Endometrium (tissue), 2 donors: ENCODE measurements around the gene ALDH1A3.

Experiments used
- FAIRE-seq: peaks from 2 replicates; lab custom pipeline; 2012; peaks lifted over from hg19 to GRCh38; lab: Jason Lieb, UNC
- donor health status: control.
- donor health status: control.

Gene ALDH1A3

GRCh38 chr15:100885116-100885515 is 5.5 kb downstream of the ALDH1A3 start:
- FAIRE-seq: no peak

GRCh38 chr15:100885811-100886210 is 6.2 kb downstream of the ALDH1A3 start:
- FAIRE-seq: no peak

- no peak for FAIRE-seq
These were observed 7.7 kb downstream of the ALDH1A3 start for GRCh38 chr15:100887211-100887913.

- no peak for FAIRE-seq
These were observed 9.9 kb downstream of the ALDH1A3 start for GRCh38 chr15:100889385-100890050.

- FAIRE-seq: no peak
These were observed 10.6 kb downstream of the ALDH1A3 start for GRCh38 chr15:100890051-100890720.

DNA sequence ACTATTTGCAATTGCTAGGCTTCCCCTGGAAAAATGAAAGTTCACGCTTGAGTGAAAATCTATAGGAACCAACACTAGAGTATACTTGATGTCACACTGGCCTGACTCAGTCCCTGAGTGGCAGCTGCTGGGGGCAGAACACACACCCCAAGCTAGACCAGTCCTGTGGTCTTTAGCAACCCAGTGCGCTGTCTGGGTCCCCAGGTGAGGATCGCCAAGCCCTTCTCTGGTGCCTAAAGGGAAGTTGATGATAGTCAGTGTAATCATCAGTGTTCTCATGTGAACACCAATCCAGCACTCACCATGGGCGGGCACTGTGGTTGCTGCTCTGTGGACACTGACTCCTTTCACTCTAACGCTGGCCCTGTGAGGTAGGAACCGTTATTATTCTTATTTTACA is 11.2 kb downstream of the ALDH1A3 start:
- no peak for FAIRE-seq

DNA sequence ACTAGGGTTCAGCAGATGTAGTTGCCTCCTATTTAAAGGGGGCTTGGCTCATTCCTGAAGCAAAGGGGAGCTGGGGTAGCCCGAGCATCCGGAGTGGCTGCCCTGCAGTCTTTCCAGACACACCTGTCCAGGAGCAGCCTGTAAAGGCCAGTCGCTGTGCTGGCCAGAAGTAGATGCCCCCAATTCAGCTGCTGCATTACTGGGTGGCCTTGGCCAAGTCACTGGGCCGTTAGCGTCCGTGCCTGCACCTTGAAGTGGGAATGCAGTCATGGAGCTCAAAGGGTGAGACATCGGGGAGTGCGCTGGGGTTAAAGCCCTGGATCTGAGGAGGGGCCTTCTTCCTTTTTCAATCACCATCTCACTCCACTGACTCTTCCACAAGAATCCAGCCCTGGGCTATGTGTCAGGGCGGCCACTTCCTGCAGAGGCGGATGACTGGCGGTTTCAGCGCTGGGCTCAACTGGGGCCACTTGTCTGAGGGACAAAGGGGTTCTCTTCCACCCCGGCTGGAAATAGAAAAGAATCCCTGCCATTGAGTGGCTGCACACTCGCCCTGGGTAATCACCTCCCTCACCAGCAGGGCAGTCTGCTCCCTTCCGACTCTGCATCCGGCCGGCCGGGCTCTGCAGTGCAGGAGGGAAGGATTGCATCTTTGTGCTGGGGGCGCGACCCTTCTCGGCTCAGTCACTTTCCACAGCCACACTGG is 11.8 kb downstream of the ALDH1A3 start:
- no peak for FAIRE-seq

DNA sequence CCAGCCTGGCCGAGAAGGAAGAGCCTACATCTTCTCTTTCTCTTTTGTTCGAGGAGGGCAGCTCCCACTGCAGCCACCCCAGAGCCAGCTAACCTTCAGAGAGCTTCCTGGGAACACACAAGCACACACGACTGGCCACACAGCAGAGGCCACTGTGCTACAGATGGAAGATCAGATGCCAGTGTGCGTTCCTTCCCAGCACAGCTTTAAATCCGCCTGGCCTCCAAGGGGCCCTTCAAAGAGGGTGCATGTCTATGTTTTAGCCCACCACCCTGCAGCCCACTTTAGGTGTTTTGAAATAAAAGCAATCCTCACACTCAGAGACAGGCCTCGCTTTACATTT is 12.4 kb downstream of the ALDH1A3 start:
- no peak for FAIRE-seq

GRCh38 chr15:100893261-100893963 is 13.8 kb downstream of the ALDH1A3 start:
- FAIRE-seq: no peak

- FAIRE-seq: no peak
These were observed 14.3 kb downstream of the ALDH1A3 start for GRCh38 chr15:100893964-100894295.

GRCh38 chr15:100895721-100896120 is 16.1 kb downstream of the ALDH1A3 start:
- no peak for FAIRE-seq

DNA sequence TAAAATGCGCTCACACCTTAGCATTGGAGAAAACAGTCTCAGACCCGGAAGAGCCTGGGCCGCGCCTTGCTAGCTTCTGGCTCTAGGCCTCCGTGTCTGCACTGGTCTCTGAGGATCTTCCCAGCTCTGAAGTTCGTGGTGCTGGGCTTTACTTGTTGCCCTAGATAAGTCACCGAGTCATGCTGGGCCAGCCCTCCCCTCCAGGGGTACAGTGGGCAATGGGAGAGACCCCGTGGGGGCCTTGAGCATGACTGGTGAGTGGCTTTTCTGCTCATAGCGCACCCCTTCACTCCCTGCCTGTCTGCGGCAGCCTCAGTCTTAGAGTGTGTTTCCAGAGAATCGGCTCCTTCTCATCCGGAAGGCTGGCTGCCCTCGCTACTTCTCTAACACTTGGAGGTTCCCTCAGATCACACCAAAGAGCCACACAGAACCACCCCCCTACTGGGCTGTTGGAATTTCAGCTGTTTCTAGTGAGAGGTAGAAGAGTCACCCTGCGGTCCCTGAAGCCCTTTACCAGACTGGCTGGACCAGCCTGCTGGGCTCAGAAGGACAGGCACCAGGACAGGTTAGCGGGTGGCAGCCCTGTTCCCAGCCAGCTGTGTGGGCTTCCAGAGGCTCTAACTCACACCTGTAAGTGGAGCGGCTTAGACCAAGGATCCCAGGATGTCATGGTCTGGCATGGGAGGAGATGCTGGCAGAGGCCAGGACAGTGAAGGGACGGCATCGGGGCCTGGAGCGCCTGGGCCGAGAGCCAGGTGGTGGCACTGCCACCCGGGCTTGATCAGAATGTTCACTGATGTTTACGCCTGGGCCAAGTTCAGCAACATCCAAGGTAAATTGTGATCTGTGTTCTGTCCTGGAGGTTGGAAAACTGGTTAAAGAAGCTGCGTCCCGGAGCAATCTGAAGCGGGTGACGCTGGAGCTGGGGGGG is 17.9 kb downstream of the ALDH1A3 start:
- FAIRE-seq: no peak

GRCh38 chr15:100898152-100898490 is 18.5 kb downstream of the ALDH1A3 start:
- FAIRE-seq: no peak

DNA sequence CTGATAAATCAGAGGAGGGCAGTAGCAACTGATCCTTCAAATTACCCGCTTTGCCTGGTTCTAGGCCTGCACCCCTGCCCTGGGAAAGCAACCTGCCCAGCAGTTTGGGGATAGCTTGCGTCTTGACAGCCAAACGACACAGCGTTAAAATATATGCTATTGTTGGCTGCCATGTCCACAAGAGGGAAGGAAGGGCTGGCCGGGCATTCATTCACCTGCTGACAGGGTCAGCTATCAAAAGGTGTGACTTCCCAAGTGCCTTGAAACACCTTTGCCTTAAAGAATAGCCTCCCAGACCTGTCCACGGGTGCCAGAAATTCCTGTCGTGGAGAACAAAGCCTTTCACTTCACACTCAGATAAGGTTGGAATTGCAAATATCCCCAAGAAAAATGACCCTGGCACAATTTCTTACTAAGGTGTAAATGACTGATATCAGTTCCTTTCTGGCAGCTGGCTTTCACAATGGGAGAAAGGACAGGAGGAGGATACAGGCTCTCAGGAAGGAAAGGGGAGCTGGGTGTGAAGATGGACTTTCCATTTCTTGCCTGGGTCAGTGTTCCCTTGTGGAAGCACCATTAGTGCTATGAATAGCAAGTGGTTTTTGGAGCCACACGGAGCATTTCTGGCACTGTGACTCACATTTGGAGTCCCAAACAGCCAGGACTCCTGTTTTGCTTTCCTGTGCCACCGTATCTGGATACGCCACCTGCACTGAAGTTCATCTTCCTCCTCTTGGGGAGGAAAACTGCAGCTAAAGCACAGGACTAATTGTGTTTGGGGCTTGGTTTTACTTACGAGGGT is 19.2 kb downstream of the ALDH1A3 start:
- no peak for FAIRE-seq

- no peak for FAIRE-seq
These were observed 20.0 kb downstream of the ALDH1A3 start for GRCh38 chr15:100899601-100900000.

DNA sequence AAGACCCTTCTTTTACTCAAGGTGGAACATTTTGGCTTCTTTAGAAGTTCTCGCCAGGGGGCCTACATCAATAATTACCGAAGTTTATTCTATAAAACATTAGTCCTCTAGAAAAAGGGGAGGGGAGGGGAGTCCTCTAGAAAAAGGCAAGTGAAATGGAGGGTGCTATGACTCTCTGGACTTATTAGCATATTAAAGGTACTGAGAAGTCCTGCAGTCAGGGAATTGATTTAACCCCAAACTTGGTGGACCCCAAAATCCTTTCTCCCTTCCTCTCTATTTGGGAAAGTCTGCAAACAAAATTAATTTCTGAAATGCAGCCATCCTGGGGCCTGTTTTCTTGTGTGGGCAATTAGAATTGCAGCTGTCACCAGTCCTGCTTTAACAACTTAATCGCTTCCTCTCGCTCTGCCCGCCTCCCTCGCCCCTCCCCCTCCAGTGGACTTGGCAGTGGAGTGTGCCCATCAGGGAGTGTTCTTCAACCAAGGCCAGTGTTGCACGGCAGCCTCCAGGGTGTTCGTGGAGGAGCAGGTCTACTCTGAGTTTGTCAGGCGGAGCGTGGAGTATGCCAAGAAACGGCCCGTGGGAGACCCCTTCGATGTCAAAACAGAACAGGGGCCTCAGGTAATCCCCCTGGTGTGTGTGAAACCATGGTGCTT is 20.6 kb downstream of the ALDH1A3 start:
- FAIRE-seq: no peak

- no peak for FAIRE-seq
These were observed 21.2 kb downstream of the ALDH1A3 start for GRCh38 chr15:100900795-100901169.

DNA sequence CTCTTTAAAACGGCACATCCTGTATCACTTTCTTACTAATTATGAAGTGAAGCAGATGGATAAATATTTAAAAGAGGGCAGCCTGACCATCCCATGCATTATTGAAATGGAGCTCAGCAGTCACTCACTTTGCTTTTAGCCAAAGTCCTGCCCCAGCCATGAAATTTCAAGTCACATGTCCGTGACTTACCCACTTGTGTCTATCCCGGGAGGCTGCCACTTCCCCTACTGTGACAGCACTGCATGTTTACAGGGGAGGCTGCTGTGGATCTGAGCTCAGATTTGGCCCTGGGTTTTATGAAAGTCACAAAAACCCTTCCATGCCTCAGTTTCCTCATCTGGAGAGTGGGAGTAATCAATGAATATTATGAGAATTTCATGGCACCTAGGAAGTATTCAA is 21.7 kb downstream of the ALDH1A3 start:
- no peak for FAIRE-seq

GRCh38 chr15:100901702-100902435 is 22.2 kb downstream of the ALDH1A3 start:
- no peak for FAIRE-seq
